Small intestine (tissue), 7 donors: Measurements from ENCODE around the gene RAPSN. TPM values are rescaled to one million over a fixed set of nuclear protein-coding genes. Genes with fewer than 3 reads are reported as not detected.

Experiments used
- DNase-seq, 2 donors: peaks; one replicate each; pipeline versions ENCODE4 v3.0.0 to v3.0.0-alpha.2; 2013
- FAIRE-seq: peaks from 2 replicates; lab custom pipeline; 2012; peaks lifted over from hg19 to GRCh38; lab: Jason Lieb, UNC
- H3K27ac ChIP-seq, 3 donors: one replicate each; pipeline ENCODE4 v1.5.1; 2013; ENCODE audit warnings: low read length in 2 of 3, mild to moderate bottlenecking in 2 of 3, control low read depth in 1 of 3, inconsistent platforms in 1 of 3, low read depth in 1 of 3, moderate library complexity in 1 of 3
- H3K27me3 ChIP-seq, 3 donors: one replicate each; pipeline ENCODE4 v1.6.1; 2013; ENCODE audit warnings: low read length in 3 of 3, inconsistent platforms in 1 of 3; ENCODE audit not compliant: control insufficient read depth in 3 of 3, insufficient read depth in 3 of 3
- H3K36me3 ChIP-seq, 3 donors: one replicate each; pipeline ENCODE4 v1.6.1; 2013; ENCODE audit warnings: low read length in 3 of 3, inconsistent platforms in 1 of 3, low read depth in 1 of 3, mild to moderate bottlenecking in 1 of 3, moderate library complexity in 1 of 3; ENCODE audit not compliant: control insufficient read depth in 3 of 3, insufficient read depth in 2 of 3
- H3K4me1 ChIP-seq, 3 donors: one replicate each; pipeline ENCODE4 v1.6.1; 2013; ENCODE audit warnings: low read length in 2 of 3, inconsistent platforms in 1 of 3, low read depth in 1 of 3, mild to moderate bottlenecking in 1 of 3, moderate library complexity in 1 of 3; ENCODE audit not compliant: control insufficient read depth in 3 of 3, insufficient read depth in 2 of 3
- H3K4me3 ChIP-seq, 3 donors: one replicate each; pipeline ENCODE4 v1.5.1; 2013; ENCODE audit warnings: low read length in 3 of 3, control low read depth in 1 of 3, inconsistent platforms in 1 of 3, low read depth in 1 of 3, mild to moderate bottlenecking in 1 of 3, moderate library complexity in 1 of 3
- H3K9me3 ChIP-seq, 2 donors: one replicate each; pipeline ENCODE4 v1.6.1; 2013; ENCODE audit warnings: low read depth in 1 of 2, low read length in 1 of 2; ENCODE audit not compliant: control insufficient read depth in 2 of 2, insufficient read depth in 1 of 2
- WGBS, 3 donors: extraction: QIAGEN DNeasy Blood & Tissue Kit; methylation state at CpG; one replicate each; pipeline ENCODE4 v1.1.7; 2013; 5-methylcytosine and 5-hydroxymethylcytosine counted together
- polyA plus RNA-seq, 4 donors: library from polyadenylated mRNA; stranded (reverse) in 3 of 4; unstranded in 1 of 4; fragments of 200-250 nt in 3 of 4; fragments of 120-200 nt in 1 of 4; gene quantifications; one replicate each; pipeline versions ENCODE4 v1.2.1 to v1.2.3, GENCODE V29; 2013
- donor health status: healthy with polysubstance abuse.
- donor health status: control.
- donor health status: control.
- donor health status: Bipolar disorder and iron deficiency.
- donor health status: healthy.

RAPSN gene
- polyA plus RNA-seq, 4 donors, result 0.36 to 0.89 (median 0.66) TPM

DNA sequence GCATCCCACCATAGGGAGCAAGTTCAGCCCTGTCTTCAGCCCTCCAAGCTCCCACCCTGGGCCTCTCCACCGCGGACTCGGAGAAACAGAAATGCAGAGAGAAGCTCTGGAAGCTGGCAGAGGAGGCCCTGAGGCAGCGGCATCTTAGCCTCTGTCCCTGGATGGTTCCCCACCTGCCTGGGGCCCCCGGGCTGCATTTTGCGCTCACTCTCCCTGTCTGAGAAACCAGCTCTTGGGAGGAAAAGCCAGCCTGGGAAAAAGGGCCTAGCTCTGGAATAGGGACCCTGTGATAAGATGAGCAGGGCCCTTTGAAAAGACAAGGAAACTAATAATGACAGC lies 58.5 kb downstream of the RAPSN start:
- no peaks in the 10 kb centered on the region for H3K27me3 ChIP-seq

DNA sequence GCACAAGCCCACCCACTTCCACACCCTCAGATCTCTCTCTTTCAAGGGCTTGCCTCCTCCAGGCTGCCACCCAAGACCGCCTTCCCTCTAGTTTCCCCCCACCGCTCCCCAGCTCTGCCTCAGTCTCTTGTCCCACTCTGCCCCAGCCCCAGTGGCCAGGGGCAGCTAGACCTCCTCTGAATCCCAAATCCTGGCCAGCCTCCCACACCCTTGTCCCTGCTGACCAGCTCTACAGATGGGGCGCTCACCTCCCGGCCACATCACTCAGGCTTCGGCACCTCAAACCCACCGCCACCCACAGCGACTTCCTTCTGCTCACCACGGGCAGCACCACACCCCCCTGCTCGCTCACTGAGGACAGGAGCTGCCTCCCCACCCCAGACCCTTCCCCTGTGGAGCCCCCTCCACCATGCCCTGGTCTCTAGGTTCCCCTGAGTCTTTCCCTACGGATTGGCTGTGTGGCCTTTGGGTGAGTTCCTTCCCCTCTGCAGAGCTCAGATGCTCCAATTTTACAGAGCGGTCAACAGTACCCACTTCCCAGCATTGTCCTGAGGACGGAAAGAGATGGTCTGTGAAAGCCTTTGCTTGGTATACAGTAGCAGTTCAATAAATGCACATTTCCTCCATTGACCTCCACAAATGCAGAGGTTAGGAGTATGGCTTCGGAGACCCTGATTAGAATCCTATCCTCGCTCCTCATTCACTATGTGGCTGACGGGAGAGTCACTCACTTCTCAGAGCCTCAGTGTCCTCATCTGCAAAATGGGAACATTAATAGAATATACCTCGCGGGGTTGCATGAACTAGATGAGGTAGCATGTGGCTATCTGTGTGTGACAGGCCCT lies 59.1 kb downstream of the RAPSN start:
- H3K27me3 ChIP-seq, result no peaks in the 10 kb centered on the region
- H3K4me3 ChIP-seq, result no peak overlapping the region
- no peaks in the 10 kb centered on the region for H3K36me3 ChIP-seq
- WGBS, 3 donors, result 83 to 87% (median 85%) methylated on average over 17 of the region's 17 CpGs
- H3K27ac ChIP-seq, result no peak overlapping the region
- no peak for FAIRE-seq
- no peak for DNase-seq
- H3K4me1 ChIP-seq, result peaks cover 0 to 11% (median 0%) of the 10 kb centered on the region in 3 donors
- no peaks in the 10 kb centered on the region for H3K9me3 ChIP-seq

More for the DNA sequence above, 58.5 kb downstream of the RAPSN start:
- WGBS, 3 donors, result 95 to 97% (median 96%) methylated on average over 6 of the region's 6 CpGs
- DNase-seq (no peak), FAIRE-seq (no peak)
- Histone ChIP-seq H3K36me3 (no peaks in the 10 kb centered on the region), H3K27ac (peak overlapping the region in 1 of 3 donors; percentile 65), H3K9me3 (no peaks in the 10 kb centered on the region), H3K4me3 (no peak overlapping the region), H3K4me1 (peaks cover 0 to 11% (median 0%) of the 10 kb centered on the region in 3 donors)

DNA sequence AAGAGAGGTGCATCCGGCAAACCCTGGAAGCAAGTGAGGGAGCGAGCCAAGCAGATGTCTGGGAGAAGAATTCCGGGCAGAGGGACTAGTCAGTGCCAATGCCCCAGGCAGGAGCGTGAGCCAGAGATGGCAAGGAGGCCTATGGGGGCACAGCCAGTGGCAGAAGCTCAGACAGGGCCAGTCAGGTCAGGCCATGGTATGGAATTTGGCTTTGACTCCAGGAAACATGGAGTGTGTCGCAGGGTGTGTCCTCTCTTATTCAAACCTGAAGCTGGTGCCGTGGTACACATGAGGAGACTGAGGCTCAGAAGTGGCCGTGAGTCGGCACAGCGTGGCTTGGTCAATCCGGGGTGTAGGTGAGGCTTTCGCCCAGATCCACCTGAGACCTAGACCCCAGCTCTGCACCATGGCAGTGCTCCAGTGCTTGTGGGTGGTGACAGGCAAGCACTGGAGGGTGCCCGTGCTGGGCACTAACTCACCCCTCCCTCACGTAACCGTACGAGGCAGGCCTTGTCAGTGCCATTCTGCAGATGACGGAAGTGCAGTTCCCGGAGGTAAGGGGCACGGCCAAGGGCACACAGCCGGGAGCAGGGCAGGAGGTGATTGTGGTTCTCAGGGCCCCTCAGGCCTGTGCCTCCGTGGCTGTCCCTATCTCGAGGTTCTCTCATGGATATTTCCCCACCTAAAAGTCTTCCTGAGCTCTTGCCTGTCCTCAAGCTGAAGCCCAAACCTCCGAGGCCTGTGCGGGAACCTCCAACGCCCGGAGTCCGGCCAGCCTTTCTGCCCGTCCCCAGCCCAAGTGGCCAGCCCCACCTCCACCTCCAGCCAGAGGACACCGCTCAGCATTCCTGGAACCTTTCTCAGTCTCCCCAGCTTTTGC lies 60.0 kb downstream of the RAPSN start:
- H3K4me1 ChIP-seq, result peaks cover 0 to 11% (median 0%) of the 10 kb centered on the region in 3 donors
- H3K9me3 ChIP-seq, result no peaks in the 10 kb centered on the region
- H3K4me3 ChIP-seq, result no peak overlapping the region
- H3K36me3 ChIP-seq, result no peaks in the 10 kb centered on the region
- no peaks in the 10 kb centered on the region for H3K27me3 ChIP-seq
- DNase-seq (no peak), FAIRE-seq (no peak)
- 83 to 91% (median 89%) methylated on average over 28 of the region's 28 CpGs for WGBS, 3 donors
- H3K27ac ChIP-seq, result no peak overlapping the region

DNA sequence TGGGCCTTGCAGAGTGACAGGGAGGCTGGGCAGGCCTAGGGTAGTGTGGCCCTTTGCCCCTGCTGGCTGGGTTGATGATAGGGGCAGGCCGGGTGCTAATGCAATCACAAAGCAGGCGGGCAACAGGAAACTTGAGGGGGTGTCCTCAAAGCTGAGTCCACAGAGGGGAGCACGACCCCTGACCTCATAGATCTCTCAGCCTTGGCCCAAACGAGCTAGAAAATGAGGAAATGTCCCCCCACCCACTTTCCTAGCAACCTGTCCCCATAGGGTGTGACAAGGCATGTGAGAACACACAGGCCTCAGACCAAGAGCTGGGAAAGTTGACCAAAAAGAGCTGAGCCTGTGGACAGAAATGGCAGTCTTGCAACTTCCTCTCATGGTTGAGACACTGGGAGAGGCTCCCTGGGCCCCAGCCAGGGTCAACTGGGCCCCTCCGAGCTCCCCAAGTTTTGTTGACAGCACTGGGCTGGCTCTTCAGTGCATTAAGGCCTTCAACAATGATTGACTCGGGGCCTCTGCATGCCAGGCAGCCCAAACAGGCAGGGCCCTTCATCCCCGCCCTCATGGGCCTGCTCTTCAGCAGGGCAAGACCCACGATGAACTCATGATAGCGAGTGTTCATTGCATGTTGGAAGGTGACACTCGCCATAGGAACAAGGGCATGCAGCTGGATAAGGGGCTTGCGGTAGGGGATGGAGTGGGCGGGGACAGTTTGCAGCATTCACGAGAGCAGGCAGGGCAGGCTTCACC lies 60.8 kb downstream of the RAPSN start:
- Histone ChIP-seq H3K36me3 (no peaks in the 10 kb centered on the region), H3K27me3 (no peaks in the 10 kb centered on the region), H3K9me3 (no peaks in the 10 kb centered on the region), H3K27ac (no peak overlapping the region), H3K4me3 (no peak overlapping the region), H3K4me1 (peaks cover 0 to 8% (median 0%) of the 10 kb centered on the region in 3 donors)
- 71 to 75% (median 74%) methylated on average over 13 of the region's 13 CpGs for WGBS, 3 donors
- FAIRE-seq (no peak), DNase-seq (no peak)

Other genes starting within 250 kb of the RAPSN start
- 10 to 100 TPM; 25.1 to 39.4 (median 31.6) TPM for gene DDB2, start 234.2 kb downstream of the RAPSN start, polyA plus RNA-seq
- 10 to 100 TPM; 44.1 to 91.4 (median 51.0) TPM for gene ACP2, start 200.3 kb downstream of the RAPSN start, polyA plus RNA-seq
- 100 to 1,000 TPM; 102 to 366 (median 199) TPM for gene NR1H3, start 191.1 kb downstream of the RAPSN start, polyA plus RNA-seq
- gene MADD, start 179.0 kb downstream of the RAPSN start, polyA plus RNA-seq, result 10 to 100 TPM; 19.2 to 45.1 (median 25.8) TPM
- 1 to 10 TPM in 1 of 4 donors, under 1 TPM in 2, not detected in 1; 0.03 to 5.4 (median 0.04) TPM for gene MYBPC3, start 96.4 kb downstream of the RAPSN start, polyA plus RNA-seq
- 10 to 100 TPM in 3 of 4 donors, 1 to 10 TPM in 1; 3.4 to 25.4 (median 12.0) TPM for gene SPI1, start 70.6 kb downstream of the RAPSN start, polyA plus RNA-seq
- gene SLC39A13, start 40.5 kb downstream of the RAPSN start, polyA plus RNA-seq, result 10 to 100 TPM in 2 of 4 donors, 1 to 10 TPM in 2; 7.8 to 30.9 (median 18.0) TPM
- 100 to 1,000 TPM in 3 of 4 donors, 10 to 100 TPM in 1; 88.0 to 156 (median 103) TPM for gene PSMC3, start 22.7 kb downstream of the RAPSN start, polyA plus RNA-seq
- gene CELF1, start 104.0 kb upstream of the RAPSN start, polyA plus RNA-seq, result 10 to 100 TPM; 16.5 to 69.5 (median 27.0) TPM
- gene PTPMT1, start 116.5 kb upstream of the RAPSN start, polyA plus RNA-seq, result 10 to 100 TPM; 31.3 to 60.1 (median 41.2) TPM
- 10 to 100 TPM in 3 of 4 donors, 1 to 10 TPM in 1; 9.8 to 13.7 (median 12.0) TPM for gene KBTBD4, start 129.8 kb upstream of the RAPSN start, polyA plus RNA-seq
- 100 to 1,000 TPM in 3 of 4 donors, 10 to 100 TPM in 1; 95.2 to 438 (median 263) TPM for gene NDUFS3, start 129.9 kb upstream of the RAPSN start, polyA plus RNA-seq
- gene FAM180B, start 137.5 kb upstream of the RAPSN start, polyA plus RNA-seq, result under 1 TPM in 2 of 4 donors, not detected in 2; 0.10 to 0.15 TPM
- 1 to 10 TPM; 1.3 to 7.6 (median 1.6) TPM for gene C1QTNF4, start 145.3 kb upstream of the RAPSN start, polyA plus RNA-seq
- 100 to 1,000 TPM; 103 to 149 (median 127) TPM for gene MTCH2, start 193.4 kb upstream of the RAPSN start, polyA plus RNA-seq